ENCODE data around the gene GTF2H3.

The GTF2H3 gene

GRCh38 chr12:123645878-123646277, 12.2 kb downstream of the GTF2H3 start:
- DNase-seq: no peak

- no peak for DNase-seq
These were observed 14.8 kb downstream of the GTF2H3 start for GRCh38 chr12:123648401-123648800.

GRCh38 chr12:123654129-123654701, 20.6 kb downstream of the GTF2H3 start:
- DNase-seq: no peak

- DNase-seq: no peak
These were observed 21.8 kb downstream of the GTF2H3 start for GRCh38 chr12:123655420-123655819.

GRCh38 chr12:123656392-123656791, 22.8 kb downstream of the GTF2H3 start:
- DNase-seq: no peak

GRCh38 chr12:123657211-123657610, 23.6 kb downstream of the GTF2H3 start:
- DNase-seq: no peak

GRCh38 chr12:123659996-123660727, 26.5 kb downstream of the GTF2H3 start:
- DNase-seq: no peak

- DNase-seq: no peak
These were observed 34.1 kb downstream of the GTF2H3 start for GRCh38 chr12:123667771-123668170.

- DNase-seq: peak; percentile 79 to 91
These were observed 37.5 kb downstream of the GTF2H3 start, which contains the start of gene TCTN2 for GRCh38 chr12:123670882-123671728. TCTN2 (plus strand) TSS chr12:123671113; CDS start chr12:123671241, 128 bp downstream.

GRCh38 chr12:123671876-123672275, 38.2 kb downstream of the GTF2H3 start:
- DNase-seq: no peak

GRCh38 chr12:123675436-123675835, 41.8 kb downstream of the GTF2H3 start:
- no peak for DNase-seq

GRCh38 chr12:123676616-123677320, 43.1 kb downstream of the GTF2H3 start:
- no peak for DNase-seq

GRCh38 chr12:123678981-123679380, 45.4 kb downstream of the GTF2H3 start:
- DNase-seq: no peak

- no peak for DNase-seq
These were observed 48.0 kb downstream of the GTF2H3 start for GRCh38 chr12:123681605-123682004.

- DNase-seq: no peak
These were observed 50.3 kb downstream of the GTF2H3 start for GRCh38 chr12:123683964-123684363.

- no peak for DNase-seq
These were observed 53.1 kb downstream of the GTF2H3 start for GRCh38 chr12:123686636-123687190.

GRCh38 chr12:123690191-123690840, 56.7 kb downstream of the GTF2H3 start:
- DNase-seq: no peak

- no peak for DNase-seq
These were observed 62.6 kb downstream of the GTF2H3 start for GRCh38 chr12:123696207-123696606.

- DNase-seq: no peak
These were observed 63.0 kb downstream of the GTF2H3 start for GRCh38 chr12:123696646-123697045.

- no peak for DNase-seq
These were observed 72.3 kb downstream of the GTF2H3 start for GRCh38 chr12:123705935-123706334.

GRCh38 chr12:123707466-123707865, 73.8 kb downstream of the GTF2H3 start:
- DNase-seq: no peak

All from NCI-H187 (cell line).